Activated CD4-positive, alpha-beta T cell treated with anti-CD3 and anti-CD28 coated beads, Interleukin-10, Interleukin-2, amounts not matched to agents 100 ng/mL and 50 ng/mL, durations not matched to agents 16 hours and 8 hours (primary cell): ENCODE results near the gene DNAH5.
"Not testable (repeated sequence)": the region's sequence is repeated elsewhere in the genome, so short reads cannot be mapped to it uniquely, and the experiment has no call there.

ENCODE experiments used
- DNase-seq: peaks from one replicate; pipeline ENCODE4 v3.0.0-alpha.2; 2020

DNAH5 gene

GRCh38 chr5:13944560-13945199, at the start of gene DNAH5:
TSS of gene DNAH5 (minus strand) at chr5:13944688. CDS start at chr5:13944438, 250 bp downstream.
- DNase-seq, result no peak

GRCh38 chr5:13993926-13994325, 49.4 kb upstream of the DNAH5 start:
- no peak for DNase-seq

- DNase-seq, result no peak
Observed at GRCh38 chr5:13992795-13993194, 48.3 kb upstream of the DNAH5 start.

- no peak for DNase-seq
Observed at GRCh38 chr5:13991365-13991764, 46.9 kb upstream of the DNAH5 start.

- DNase-seq, result no peak
Observed at GRCh38 chr5:13990896-13991295, 46.4 kb upstream of the DNAH5 start.

GRCh38 chr5:13989832-13990231, 45.3 kb upstream of the DNAH5 start:
- DNase-seq, result no peak

GRCh38 chr5:13987843-13988464, 43.5 kb upstream of the DNAH5 start:
- DNase-seq, result peak; percentile 34

- DNase-seq, result no peak
Observed at GRCh38 chr5:13985731-13986418, 41.4 kb upstream of the DNAH5 start.

- DNase-seq, result not testable (repeated sequence)
Observed at GRCh38 chr5:13984888-13985287, 40.4 kb upstream of the DNAH5 start.

GRCh38 chr5:13976867-13977830, 32.7 kb upstream of the DNAH5 start:
- peak; percentile 11 for DNase-seq

GRCh38 chr5:13976223-13976622, 31.7 kb upstream of the DNAH5 start:
- no peak for DNase-seq

GRCh38 chr5:13975246-13975645, 30.8 kb upstream of the DNAH5 start:
- DNase-seq, result no peak

- no peak for DNase-seq
Observed at GRCh38 chr5:13973724-13974123, 29.2 kb upstream of the DNAH5 start.

- no peak for DNase-seq
Observed at GRCh38 chr5:13972029-13972428, 27.5 kb upstream of the DNAH5 start.

GRCh38 chr5:13957032-13957645, 12.7 kb upstream of the DNAH5 start:
- DNase-seq, result peak; percentile 19

- DNase-seq, result no peak
Observed at GRCh38 chr5:13956471-13956870, 12.0 kb upstream of the DNAH5 start.

GRCh38 chr5:13955896-13956295, 11.4 kb upstream of the DNAH5 start:
- no peak for DNase-seq

GRCh38 chr5:13946111-13946510, 1.6 kb upstream of the DNAH5 start:
- DNase-seq, result no peak

- no peak for DNase-seq
Observed at GRCh38 chr5:13945271-13945670, 783 bp upstream of the DNAH5 start.

- DNase-seq, result no peak
Observed at GRCh38 chr5:13943676-13944075, 812 bp downstream of the DNAH5 start.

- DNase-seq, result no peak
Observed at GRCh38 chr5:13941468-13941867, 3.0 kb downstream of the DNAH5 start.

- no peak for DNase-seq
Observed at GRCh38 chr5:13939638-13940037, 4.8 kb downstream of the DNAH5 start.

- DNase-seq, result no peak
Observed at GRCh38 chr5:13934921-13935320, 9.6 kb downstream of the DNAH5 start.
